Large intestine (tissue), 3 donors: ENCODE measurements around the gene CHRM5. TPM values are rescaled to one million over a fixed set of nuclear protein-coding genes. Genes with fewer than 3 reads are reported as not detected.
"Not testable (repeated sequence)": the region's sequence is repeated elsewhere in the genome, so short reads cannot be mapped to it uniquely, and the experiment has no call there.

Experiments
- DNase-seq, 2 donors: peaks; one replicate each; pipeline versions ENCODE4 v3.0.0 to v3.0.0-alpha.2; 2013
- H3K27ac ChIP-seq: one replicate; pipeline ENCODE4 v1.5.1; 2013; ENCODE audit warnings: low read length
- H3K27me3 ChIP-seq: 2 replicates; pipeline ENCODE4 v1.6.1; 2013; ENCODE audit warnings: low read length; ENCODE audit not compliant: control insufficient read depth, insufficient read depth
- H3K36me3 ChIP-seq: 2 replicates; pipeline ENCODE4 v1.6.1; 2013; ENCODE audit warnings: low read length; ENCODE audit not compliant: control insufficient read depth, insufficient read depth
- H3K4me1 ChIP-seq: one replicate; pipeline ENCODE4 v1.6.1; 2013; ENCODE audit warnings: low read length; ENCODE audit not compliant: control insufficient read depth, insufficient read depth
- H3K4me3 ChIP-seq: one replicate; pipeline ENCODE4 v1.5.1; 2013; ENCODE audit warnings: low read length
- H3K9me3 ChIP-seq: one replicate; pipeline ENCODE4 v1.6.1; 2013; ENCODE audit warnings: mild to moderate bottlenecking, low read depth, low read length, moderate library complexity; ENCODE audit not compliant: control insufficient read depth
- WGBS: methylation state at CpG from one replicate; pipeline ENCODE4 v1.1.5; 2013; ENCODE audit warnings: low lambda C conversion rate; ENCODE audit not compliant: insufficient coverage; 5-methylcytosine and 5-hydroxymethylcytosine counted together
- polyA plus RNA-seq: library from polyadenylated mRNA; unstranded; fragments of 120-200 nt; gene quantifications from one replicate; pipeline ENCODE4 v1.2.1, GENCODE V29; 2013

Gene CHRM5
- polyA plus RNA-seq, 1 donor: 0.48 TPM

DNA sequence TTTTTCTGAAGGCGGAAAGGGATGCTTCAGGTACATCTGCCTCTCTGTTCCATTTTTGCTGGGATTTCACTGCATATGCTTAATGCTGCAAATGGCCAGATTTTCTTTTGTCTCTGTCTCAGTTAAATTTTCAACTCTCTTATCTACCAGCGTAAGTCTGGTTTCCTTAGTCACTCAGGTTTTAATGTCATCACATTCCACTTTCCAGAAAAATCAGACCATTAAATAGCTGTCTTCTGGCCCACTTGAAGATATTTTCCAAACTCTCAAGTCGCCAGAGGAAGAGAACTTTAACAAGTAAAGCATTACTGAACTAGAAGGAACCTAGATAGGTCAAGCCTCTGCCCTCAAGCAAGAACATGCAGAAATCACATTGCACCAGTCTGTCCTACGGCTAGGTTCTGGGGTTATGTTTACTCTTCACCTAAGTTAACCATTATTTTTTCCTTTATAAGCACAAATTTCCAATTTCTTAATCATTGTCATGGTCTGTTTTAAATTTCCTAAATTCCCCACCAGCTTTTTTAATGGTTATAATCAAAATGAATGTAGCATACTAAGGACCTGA lies 44.2 kb downstream of the CHRM5 start:
- Histone ChIP-seq H3K4me1 (no peaks in the 10 kb centered on the region), H3K27me3 (no peaks in the 10 kb centered on the region), H3K9me3 (no peaks in the 10 kb centered on the region), H3K27ac (no peak overlapping the region), H3K36me3 (no peaks in the 10 kb centered on the region), H3K4me3 (no peak overlapping the region)
- WGBS: 100% methylated on average over 1 of the region's 4 CpGs
- DNase-seq: no peak

DNA sequence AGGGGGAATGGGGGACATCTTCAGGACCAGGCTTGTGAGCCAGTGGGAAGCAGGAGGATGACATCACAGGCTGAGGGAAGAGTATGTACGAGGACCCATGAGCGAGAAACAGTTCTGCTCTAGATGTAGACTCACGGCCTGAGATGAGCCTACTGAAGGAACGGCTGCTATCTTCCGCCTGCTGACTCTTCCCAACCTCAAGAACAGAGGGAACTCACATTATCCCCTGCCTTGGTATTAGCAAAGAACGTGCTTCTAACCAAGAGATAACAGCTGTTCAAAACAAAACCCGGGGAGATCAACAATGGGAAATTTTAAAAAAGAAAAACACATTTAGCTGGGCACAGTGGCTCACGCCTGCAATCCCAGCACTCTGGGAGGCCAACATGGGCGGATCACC lies 45.4 kb downstream of the CHRM5 start:
- Histone ChIP-seq H3K27ac (no peak overlapping the region), H3K9me3 (no peaks in the 10 kb centered on the region), H3K4me1 (no peaks in the 10 kb centered on the region), H3K4me3 (no peak overlapping the region), H3K36me3 (no peaks in the 10 kb centered on the region), H3K27me3 (no peaks in the 10 kb centered on the region)
- no peak for DNase-seq
- no CpG with 5 or more reads among the region's 9 CpGs for WGBS

DNA sequence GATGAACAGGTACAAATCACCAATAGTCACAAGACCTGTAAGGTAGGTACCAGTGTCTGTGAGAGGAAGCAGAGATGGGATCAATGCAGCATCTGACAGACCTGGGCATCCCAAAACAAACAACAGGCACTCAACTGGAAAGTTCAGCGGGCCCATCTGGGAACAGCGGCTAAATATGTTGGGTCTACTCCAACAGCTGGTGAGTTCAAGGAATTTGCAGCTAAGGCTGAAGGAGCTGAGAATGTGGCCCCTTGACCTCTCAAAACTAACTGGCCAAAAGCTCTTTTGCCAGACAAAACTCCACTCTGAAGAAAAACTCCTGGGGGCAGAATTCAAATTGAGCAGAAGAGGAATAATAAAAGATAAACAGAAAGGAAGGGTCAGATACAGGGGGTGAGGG lies 46.3 kb downstream of the CHRM5 start:
- Histone ChIP-seq H3K27me3 (no peaks in the 10 kb centered on the region), H3K36me3 (no peaks in the 10 kb centered on the region), H3K27ac (no peak overlapping the region), H3K4me3 (no peak overlapping the region), H3K9me3 (no peaks in the 10 kb centered on the region), H3K4me1 (no peaks in the 10 kb centered on the region)
- DNase-seq: no peak
- no CpG with 5 or more reads among the region's 2 CpGs for WGBS

DNA sequence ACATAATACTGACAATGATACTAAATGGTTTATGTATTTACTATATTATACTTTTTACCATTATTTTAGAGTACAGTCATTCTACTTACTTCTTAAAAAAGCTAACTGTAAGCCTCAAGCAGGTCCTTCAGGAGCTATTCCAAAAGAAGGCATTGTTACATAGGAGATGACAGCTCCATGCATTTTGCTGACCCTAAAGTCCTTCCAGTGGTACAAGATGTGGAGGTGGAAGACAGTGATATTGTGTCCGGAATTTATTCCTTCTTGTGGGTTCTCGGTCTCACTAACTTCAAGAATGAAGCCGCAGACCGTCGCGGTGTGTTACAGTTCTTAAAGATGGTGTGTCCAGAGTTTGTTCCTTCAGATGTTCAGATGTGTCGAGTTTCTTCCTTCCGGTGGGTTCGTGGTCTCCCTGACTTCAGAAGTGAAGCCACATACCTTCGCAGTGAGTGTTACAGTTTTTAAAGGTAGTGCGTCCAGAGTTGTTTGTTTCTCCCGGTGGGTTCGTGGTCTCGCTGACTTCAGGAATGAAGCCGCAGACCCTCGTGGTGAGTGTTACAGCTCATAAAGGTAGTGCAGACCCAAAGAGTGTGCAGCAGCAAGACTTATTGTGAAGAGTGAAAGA lies 49.8 kb downstream of the CHRM5 start:
- Histone ChIP-seq H3K36me3 (no peaks in the 10 kb centered on the region), H3K27ac (no peak overlapping the region), H3K4me1 (no peaks in the 10 kb centered on the region), H3K27me3 (no peaks in the 10 kb centered on the region), H3K9me3 (no peaks in the 10 kb centered on the region), H3K4me3 (no peak overlapping the region)
- WGBS: 100% methylated on average over 1 of the region's 16 CpGs
- no peak for DNase-seq

DNA sequence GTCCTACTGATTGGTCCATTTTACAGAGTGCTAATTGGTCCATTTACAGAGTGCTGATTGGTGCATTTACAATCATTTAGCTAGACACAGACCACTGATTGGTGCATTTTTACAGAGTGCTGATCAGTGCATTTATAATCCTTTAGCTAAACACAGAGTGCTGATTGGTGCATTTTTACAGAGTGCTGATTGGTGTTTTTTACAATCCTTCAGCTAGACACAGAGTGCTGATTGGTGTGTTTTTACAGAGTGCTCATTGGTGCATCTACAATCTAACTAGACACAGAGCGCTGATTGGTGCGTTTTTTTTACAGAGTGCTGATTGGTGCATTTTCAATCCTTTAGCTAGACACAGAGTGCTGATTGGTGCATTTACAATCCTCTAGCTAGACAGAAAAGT lies 50.4 kb downstream of the CHRM5 start:
- H3K36me3 ChIP-seq, H3K4me1 ChIP-seq, H3K27me3 ChIP-seq, H3K9me3 ChIP-seq, H3K27ac ChIP-seq, DNase-seq, H3K4me3 ChIP-seq: not testable (repeated sequence)
- WGBS: no CpG with 5 or more reads among the region's 2 CpGs

DNA sequence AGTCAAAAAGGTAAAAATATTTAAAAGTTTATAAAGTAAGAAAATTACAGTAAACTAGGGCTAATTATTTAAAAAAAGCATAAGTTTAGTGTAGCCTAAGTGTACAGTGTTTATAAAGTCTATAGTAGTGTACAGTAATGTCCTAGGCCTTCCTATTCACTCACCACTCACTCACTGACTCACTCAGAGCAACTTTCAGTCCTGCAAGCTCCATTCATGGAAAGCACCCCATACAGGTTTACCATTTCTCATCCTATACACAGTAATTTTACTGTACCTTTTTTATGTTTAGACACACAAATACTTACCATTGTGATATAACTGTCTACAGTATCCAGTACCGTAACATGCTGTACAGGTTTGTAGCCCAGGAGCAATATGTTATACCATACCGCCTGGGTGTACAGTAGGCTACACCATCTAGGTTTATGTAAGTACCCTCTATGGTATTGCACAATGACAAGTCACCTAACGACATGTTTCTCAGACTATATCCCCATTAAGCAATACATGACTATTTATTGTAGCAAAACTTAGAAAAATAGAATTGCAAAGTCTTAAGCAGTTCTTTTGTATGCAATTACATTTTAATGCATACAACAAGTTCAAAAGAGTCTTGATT lies 51.2 kb downstream of the CHRM5 start:
- Histone ChIP-seq H3K4me1 (no peaks in the 10 kb centered on the region), H3K27ac (no peak overlapping the region), H3K36me3 (no peaks in the 10 kb centered on the region), H3K27me3 (no peaks in the 10 kb centered on the region), H3K4me3 (no peak overlapping the region), H3K9me3 (no peaks in the 10 kb centered on the region)
- DNase-seq: no peak
- no CpG with 5 or more reads among the region's 3 CpGs for WGBS

DNA sequence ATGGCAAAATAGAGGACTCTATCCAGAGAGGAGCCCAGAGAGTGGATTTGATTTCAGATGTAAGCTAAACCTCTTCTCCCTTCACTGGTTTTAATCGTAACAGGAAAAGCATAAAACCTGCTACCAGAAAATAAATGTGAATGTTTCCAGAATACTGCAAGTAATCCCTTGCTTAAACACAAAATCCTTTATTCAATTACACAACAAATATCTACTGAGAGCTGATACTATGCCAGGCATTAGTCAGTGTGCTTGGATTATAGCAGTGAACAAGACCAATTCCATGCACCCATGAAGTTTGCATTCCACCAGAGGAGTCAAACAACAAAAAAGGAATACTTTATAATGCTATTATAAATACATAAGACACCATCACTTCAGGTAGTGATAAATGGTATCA lies 55.6 kb downstream of the CHRM5 start:
- no peaks in the 10 kb centered on the region for H3K4me1 ChIP-seq
- no peaks in the 10 kb centered on the region for H3K27me3 ChIP-seq
- no peaks in the 10 kb centered on the region for H3K9me3 ChIP-seq
- no peak overlapping the region for H3K27ac ChIP-seq
- no peaks in the 10 kb centered on the region for H3K36me3 ChIP-seq
- no peak for DNase-seq
- WGBS: no CpG with 5 or more reads among the region's 1 CpG
- no peak overlapping the region for H3K4me3 ChIP-seq

DNA sequence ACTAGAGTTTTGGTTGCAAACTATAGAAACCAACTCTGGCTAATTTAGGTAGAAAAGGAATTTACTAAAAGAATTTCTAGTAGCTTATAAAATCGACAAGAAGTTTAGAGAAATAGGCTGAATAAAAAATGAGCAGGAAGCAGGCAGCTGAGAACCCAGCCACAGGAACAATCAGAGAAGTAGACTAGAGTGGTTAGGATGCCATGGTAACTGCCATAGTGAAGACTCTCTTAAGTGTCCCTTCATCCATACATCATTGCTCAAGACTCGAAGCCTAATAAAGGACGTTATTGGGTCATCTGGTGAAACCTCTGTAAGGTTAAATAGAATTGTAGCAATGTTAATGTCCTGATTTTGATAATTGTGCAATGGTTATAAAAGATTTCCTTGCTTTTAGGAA lies 57.0 kb downstream of the CHRM5 start:
- Histone ChIP-seq H3K36me3 (no peaks in the 10 kb centered on the region), H3K4me3 (no peak overlapping the region), H3K9me3 (no peaks in the 10 kb centered on the region), H3K4me1 (no peaks in the 10 kb centered on the region), H3K27me3 (no peaks in the 10 kb centered on the region), H3K27ac (no peak overlapping the region)
- DNase-seq: no peak
- WGBS: 100% methylated on average over 1 of the region's 3 CpGs

DNA sequence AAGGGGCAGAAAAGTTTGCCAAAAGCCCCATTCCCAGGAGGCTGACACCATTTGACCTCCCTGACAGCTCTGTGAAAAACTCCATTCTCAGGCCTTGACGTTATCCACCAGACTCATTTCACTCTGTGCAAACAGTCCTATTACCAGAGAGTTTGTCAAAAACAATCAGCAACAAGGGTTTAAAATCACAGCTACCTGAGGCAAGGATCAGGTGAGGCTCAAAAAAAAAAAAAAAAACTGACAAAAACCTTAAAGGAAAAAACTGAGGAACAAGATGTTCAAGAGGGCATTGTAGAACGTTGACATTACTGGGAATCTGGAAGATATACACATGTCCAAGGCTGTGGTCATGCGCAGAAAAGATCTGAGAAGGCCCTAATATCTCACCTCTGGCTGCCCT lies 59.3 kb downstream of the CHRM5 start:
- no CpG with 5 or more reads among the region's 3 CpGs for WGBS

DNA sequence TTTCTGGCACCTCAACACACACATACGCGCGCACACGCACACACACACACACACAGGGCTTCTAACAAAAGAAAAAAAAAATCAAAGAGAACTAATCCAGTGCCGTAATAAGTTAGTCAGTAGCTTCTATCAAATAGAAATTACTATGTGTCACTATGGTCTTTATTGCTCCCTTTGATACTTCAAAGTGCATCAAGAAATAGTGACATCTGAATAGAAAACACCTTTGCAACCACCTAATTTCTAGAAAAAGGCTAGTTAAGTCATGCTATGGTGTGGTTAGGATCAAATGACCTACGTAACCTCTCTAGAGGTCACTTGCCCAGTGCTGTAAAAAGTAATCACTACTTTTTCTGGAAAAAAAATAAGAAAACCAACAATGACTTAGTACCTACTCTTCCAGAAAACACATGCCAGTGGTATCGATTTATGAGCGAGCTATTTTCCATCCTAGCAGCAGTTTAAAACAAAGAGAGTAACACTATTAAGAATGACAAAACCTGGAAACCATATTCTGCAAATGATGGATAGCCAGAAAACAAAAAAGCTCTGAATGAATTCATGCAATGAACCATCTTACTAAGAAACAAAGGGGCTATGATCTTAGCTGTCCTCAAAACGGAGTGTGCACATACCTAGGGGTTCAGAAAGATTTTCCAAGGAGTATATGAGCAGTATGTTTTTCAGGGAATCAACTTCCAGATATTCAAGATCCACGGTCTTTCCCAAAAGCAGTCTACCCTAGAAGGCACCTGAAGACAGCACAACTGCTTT lies 63.9 kb downstream of the CHRM5 start:
- no peak for DNase-seq
- Histone ChIP-seq H3K4me1 (no peaks in the 10 kb centered on the region), H3K4me3 (no peak overlapping the region), H3K36me3 (no peaks in the 10 kb centered on the region), H3K9me3 (no peaks in the 10 kb centered on the region), H3K27me3 (no peaks in the 10 kb centered on the region), H3K27ac (no peak overlapping the region)
- WGBS: 92% methylated on average over 3 of the region's 10 CpGs

More for the DNA sequence above, 59.3 kb downstream of the CHRM5 start:
- H3K4me3 ChIP-seq: no peak overlapping the region
- no peaks in the 10 kb centered on the region for H3K9me3 ChIP-seq
- H3K27me3 ChIP-seq: no peaks in the 10 kb centered on the region
- no peak for DNase-seq
- H3K36me3 ChIP-seq: no peaks in the 10 kb centered on the region
- H3K27ac ChIP-seq: no peak overlapping the region
- no peaks in the 10 kb centered on the region for H3K4me1 ChIP-seq
